Measurements from ENCODE around the gene ITGA2B.
"Not testable (repeated sequence)": the region's sequence is repeated elsewhere in the genome, so short reads cannot be mapped to it uniquely, and the experiment has no call there.

The ITGA2B gene

GRCh38 chr17:44368391-44369243 is 20.8 kb downstream of the ITGA2B start:
- not testable (repeated sequence) for DNase-seq

- DNase-seq = no peak
Observed at GRCh38 chr17:44367231-44367979, 22.0 kb downstream of the ITGA2B start.

GRCh38 chr17:44365051-44365450 is 24.4 kb downstream of the ITGA2B start:
- DNase-seq = not testable (repeated sequence)

GRCh38 chr17:44363613-44364159 is 25.8 kb downstream of the ITGA2B start, which contains the start of gene FAM171A2:
Gene FAM171A2 (minus strand): TSS chr17:44363853. CDS start chr17:44363714, 139 bp downstream.
- peak; percentile 63 for DNase-seq

DNA sequence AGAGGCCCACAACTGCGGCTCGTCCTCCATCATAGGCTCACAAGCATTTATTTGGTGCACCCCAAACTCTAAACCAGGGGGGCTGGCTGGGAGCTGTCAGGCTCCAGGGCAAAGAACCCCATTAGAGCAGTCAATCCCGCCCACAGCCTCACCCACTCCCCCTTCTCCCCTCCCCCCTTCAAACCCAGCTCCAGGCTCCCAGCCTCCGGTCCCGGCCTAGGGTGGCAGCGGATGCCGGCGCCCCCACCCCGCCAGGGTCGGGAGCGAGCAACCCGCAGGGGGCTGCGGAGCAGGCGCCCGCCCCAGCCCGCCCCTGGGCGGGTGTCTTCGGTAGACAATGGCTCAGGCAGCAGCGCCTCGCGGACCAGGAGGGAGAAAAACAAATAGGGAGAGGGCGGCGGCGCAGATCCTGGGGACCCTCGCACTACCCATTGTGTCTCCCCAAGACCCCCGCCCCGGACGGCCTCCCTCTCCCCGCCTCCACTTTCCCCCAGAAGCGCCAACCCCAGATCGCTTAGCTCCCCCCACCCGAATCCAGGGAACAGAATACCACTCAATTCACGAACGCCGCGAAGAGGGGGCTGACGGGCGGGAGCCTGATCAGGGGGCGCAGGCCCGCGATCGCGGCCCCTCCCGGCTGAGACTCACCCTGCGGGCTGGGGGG is 26.4 kb downstream of the ITGA2B start:
- DNase-seq = peak; percentile 69

GRCh38 chr17:44362459-44362948 is 26.9 kb downstream of the ITGA2B start:
- DNase-seq = no peak

DNA sequence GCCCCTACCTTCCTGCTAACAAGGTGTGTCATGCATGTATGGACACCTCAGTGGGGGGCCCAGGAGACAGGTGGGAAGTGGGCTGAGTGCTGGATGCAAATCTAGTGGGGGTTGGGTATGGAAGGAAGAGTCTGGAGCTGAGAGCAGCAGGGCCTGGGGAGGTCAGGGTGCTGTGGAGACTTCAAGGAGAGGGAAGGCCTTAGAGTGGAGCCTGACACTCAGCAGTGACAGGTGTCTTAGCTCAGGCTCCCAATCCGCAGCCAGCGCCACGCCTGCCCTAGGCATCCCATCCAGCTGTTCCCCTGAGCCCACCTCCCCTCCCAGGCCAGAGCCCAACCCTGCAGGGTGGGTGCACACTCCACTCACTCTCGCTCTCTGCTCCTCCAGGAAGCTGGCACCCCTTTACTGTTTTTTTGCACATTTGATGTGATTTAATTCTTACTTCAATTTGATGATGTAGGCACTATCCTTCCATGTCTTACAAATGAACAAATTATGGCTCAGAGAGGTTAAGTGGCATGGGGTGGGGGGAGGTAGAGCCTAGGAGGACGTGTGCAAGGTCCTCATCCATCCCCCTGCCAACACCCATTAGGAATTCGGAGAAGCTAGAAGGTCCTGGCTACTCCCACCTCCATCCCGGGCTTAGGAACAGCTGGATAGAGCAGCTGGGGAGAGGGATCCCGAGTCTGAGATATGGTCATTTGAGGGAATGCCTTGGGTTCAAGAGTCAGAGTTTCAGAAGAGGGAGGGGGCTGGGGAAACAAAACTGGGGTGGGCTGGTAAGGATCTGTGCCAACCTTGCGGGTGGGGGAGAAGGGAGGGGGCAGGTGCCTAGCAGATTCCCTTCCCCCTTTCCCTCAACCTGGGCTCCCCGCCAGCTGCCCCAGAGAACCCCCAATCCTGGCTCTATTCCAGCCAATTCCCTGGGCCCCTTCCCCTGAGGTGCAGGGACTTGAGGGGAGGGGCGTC is 27.9 kb downstream of the ITGA2B start:
- peak; percentile 49 for DNase-seq

DNA sequence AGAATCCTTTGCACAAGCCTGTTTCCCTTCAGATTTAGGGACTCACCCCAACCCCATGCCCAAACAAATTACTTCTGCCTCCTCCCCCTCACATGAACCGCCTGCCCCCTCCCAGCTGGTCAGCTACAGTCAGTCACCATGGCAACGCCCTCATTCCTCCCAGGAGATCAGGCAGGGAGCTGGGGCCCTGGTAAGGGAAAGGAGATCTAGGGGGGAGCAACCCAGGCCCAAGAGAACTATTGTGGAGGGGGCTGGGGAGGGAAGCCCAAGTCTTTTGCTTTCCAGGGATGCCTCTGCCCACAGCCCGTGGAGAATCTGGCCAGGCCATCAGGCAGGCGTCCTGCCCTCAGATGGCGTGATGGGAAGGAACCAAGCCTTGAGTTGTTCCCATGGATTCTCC is 28.6 kb downstream of the ITGA2B start:
- DNase-seq = peak; percentile 35

GRCh38 chr17:44360144-44360533 is 29.3 kb downstream of the ITGA2B start:
- DNase-seq = no peak

DNA sequence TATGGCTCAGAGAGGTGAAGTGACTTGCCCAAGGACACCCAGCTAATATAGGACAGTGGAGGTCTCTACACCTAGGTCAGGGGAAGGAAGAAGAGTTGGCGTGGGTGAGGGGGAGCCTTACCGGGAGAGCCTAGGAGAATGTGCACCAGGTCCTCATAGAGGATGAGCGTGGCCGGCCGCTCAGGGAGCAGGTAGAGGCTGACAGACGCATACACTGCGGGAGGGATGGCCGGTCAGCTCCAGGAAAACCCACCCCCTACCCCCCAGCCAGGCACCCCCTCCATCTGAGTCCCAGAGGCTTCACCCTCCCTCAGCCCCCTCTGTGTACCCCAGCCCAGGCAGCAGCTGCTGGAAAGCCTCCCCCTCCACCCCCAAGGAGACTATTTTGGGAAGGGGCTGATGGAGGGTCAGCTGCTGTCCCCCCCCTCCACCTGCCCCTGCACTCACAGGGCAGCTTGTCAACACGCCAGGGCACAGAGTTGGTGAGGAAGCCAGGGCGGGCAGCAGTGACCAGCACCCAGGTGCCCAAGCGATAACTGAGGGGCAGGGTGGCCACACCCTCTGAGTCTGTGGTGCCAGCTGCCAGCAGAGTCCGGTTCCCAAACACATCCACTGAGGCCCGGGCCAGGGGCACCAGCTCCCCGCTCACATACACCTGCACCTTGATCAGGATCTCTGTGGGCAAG is 29.8 kb downstream of the ITGA2B start:
- DNase-seq = no peak

DNA sequence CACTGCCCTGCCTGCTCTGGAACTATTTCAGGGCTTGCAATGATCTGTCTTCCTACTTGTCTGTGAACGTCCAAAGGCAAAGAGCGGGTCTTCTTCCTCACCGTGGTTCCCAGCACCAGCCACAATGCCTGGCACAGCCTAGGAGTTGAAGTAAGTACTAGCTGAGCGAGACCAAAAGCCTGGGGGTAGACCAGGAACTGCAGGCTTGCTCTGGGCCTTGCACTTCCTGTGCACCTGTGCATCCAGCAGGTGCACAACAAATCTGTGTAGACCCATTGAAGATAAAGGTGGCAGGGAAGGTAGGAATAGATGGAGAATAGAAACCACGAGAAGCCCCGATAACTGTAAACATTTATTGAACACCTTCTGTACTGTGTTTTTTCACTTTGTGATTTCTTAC is 30.4 kb downstream of the ITGA2B start:
- no peak for DNase-seq

DNA sequence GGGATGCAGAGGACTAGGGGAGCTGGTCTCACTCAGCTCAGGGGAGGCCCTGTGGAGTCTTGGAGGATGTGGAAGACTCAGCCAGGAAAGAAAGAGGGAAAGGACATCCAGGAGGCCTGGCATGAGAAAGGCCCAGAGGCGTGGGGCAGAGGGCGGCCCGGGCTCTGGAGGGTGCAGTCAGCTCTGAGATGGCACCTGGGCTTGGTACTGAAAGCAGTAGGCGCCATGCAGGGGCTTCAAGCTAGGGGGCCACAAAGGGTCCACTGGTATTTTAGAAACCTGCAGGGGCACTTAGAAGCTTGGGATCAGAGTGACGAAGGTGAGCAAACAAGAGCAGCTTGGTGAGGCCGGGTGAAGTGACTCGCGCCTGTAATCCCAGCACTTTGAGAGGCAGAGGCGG is 31.4 kb downstream of the ITGA2B start:
- no peak for DNase-seq

- DNase-seq = no peak
Observed at GRCh38 chr17:44356241-44356640, 33.2 kb downstream of the ITGA2B start.

- DNase-seq = no peak
Observed at GRCh38 chr17:44355642-44356099, 33.8 kb downstream of the ITGA2B start.

- no peak for DNase-seq
Observed at GRCh38 chr17:44354582-44355561, 34.6 kb downstream of the ITGA2B start.

DNA sequence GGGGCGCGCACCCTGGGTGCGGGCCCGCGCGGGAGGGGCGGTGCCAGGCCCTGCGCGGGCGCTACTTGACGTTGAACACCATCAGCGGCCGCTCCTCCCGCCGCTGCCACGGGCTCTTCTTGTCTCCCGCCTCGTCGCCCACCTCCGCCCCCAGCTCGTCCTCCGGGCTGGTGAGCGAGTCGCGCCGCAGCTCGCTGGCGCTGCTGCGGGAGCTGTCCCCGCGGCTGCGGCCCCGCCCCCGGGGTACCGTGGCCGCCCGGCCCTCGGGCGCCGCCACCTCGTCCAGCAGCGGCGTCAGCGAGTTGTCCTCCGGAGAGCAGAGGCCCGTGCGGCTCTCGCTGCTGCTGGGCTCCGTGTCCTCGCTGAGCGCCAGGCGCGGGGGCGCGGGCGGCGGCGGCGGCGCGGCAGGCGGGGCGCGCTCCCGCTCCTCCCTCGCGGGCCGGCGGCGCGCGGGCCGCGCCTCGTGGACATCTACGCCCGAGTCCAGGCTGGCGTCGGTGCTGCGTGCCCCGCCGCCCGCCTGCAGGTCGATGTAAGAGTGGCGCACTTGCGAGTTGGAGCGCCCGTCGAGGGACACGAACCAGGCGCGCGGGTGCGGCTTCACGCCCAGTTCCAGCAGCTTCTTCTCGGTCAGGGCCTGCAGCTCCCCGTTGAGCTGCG is 35.6 kb downstream of the ITGA2B start:
- DNase-seq = no peak

DNA sequence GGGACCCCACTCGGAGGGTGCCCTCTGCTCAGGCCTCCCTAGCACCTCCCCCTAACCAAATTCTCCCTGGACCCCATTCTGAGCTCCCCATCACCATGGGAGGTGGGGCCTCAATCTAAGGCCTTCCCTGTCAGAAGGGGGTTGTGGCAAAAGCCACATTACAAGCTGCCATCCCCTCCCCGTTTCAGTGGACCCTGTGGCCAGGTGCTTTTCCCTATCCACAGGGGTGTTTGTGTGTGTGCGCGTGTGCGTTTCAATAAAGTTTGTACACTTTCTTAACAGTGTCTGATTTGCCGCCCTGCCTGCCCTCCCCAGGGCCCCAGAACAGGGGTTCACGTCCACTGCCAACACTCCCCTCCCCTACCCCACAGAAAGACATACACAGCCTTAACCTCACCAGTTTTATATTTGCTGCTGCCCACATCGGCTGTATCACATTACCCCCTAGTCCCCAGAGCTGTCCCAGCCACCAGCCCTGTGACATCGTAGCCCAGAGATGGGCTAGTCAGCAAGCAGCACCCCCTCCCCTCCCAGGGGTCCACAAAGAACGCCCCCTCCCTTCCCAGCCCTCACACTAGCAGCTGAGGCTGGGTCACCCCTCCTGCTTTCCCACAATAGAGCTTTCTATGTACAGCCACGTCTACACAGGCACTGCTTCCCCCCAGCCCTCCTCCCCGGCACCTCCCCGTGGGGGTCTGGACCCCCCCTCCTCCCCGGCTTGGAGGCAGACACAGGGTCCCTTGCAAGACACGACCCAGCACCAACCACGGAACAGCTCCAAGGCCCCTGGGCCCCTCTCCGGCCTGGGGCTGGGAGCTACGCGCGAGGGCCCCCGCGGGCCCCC is 36.4 kb downstream of the ITGA2B start:
- DNase-seq = no peak

Data from NCI-H146 (cell line).